ENCODE results near the gene BLOC1S3. TPM values are rescaled to one million over a fixed set of nuclear protein-coding genes. Genes with fewer than 3 reads are reported as not detected.

Gene BLOC1S3
- total RNA-seq, result 7.7 and 7.8 TPM in 2 replicates

GRCh38 chr19:45178262-45179071 is at the start of gene BLOC1S3:
Gene BLOC1S3, plus strand, starts transcription at chr19:45178784. Its CDS starts 513 bp downstream, at chr19:45179297.

GRCh38 chr19:45160870-45161737 is 17.5 kb upstream of the BLOC1S3 start, which contains the start of gene NKPD1:
Gene NKPD1, minus strand, starts transcription at chr19:45160982. Its CDS starts 832 bp downstream, at chr19:45160150.

DNA sequence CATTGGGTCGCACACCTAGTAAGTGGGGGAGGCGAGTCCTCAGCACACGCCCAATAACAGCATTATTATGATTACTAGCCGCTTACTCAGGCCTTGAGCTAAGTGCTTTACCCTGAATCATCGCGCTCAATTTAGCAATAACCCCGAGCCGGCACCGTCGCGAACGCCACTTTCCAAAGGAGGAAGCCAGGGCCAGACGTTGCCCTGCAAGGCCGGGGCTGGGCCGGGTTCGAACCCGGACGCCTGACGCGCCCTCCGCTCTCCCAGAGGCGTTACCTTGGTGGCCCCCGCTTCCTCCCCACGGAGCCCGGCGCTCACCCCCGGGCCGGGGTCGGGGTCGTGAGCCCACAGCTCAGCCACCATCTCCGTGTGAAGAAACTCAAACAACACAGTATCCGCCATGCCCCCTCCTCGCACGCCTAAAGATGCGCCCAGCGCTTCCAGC is 745 bp upstream of the BLOC1S3 start, which contains the start of gene TRAPPC6A:
TSS of gene TRAPPC6A (minus strand) at position 421 of the 445 bp plus-strand sequence. CDS start at position 402, 19 bp downstream.

Other genes with a start within 250 kb of the BLOC1S3 start
- gene APOC4, start 236.5 kb upstream of the BLOC1S3 start, total RNA-seq, result not detected in 2 replicates
- gene APOC2, start 232.7 kb upstream of the BLOC1S3 start, total RNA-seq, result not detected in 2 replicates
- gene CLPTM1, start 223.4 kb upstream of the BLOC1S3 start, total RNA-seq, result 34.9 and 42.5 TPM in 2 replicates
- gene RELB, start 177.3 kb upstream of the BLOC1S3 start, total RNA-seq, result 20.6 and 35.7 TPM in 2 replicates
- gene CLASRP, start 139.7 kb upstream of the BLOC1S3 start, total RNA-seq, result 30.8 and 54.7 TPM in 2 replicates
- 0.55 and 2.0 TPM in 2 replicates for gene ZNF296, start 102.3 kb upstream of the BLOC1S3 start, total RNA-seq
- 29.5 and 36.8 TPM in 2 replicates for gene GEMIN7, start 99.5 kb upstream of the BLOC1S3 start, total RNA-seq
- 28.1 and 30.3 TPM in 2 replicates for gene PPP1R37, start 85.6 kb upstream of the BLOC1S3 start, total RNA-seq
- 1.1 and 2.1 TPM in 2 replicates for gene NKPD1, start 17.8 kb upstream of the BLOC1S3 start, total RNA-seq
- gene TRAPPC6A, start 547 bp upstream of the BLOC1S3 start, total RNA-seq, result 9.0 and 13.2 TPM in 2 replicates
- 0.38 and 2.0 TPM in 2 replicates for gene EXOC3L2, start 66.6 kb downstream of the BLOC1S3 start, total RNA-seq
- 19.8 and 21.3 TPM in 2 replicates for gene MARK4, start 72.5 kb downstream of the BLOC1S3 start, total RNA-seq
- gene CKM, start 144.1 kb downstream of the BLOC1S3 start, total RNA-seq, result not detected in 2 replicates
- gene KLC3, start 162.0 kb downstream of the BLOC1S3 start, total RNA-seq, result 49.6 and 69.6 TPM in 2 replicates
- gene ERCC2, start 191.8 kb downstream of the BLOC1S3 start, total RNA-seq, result 12.9 and 18.0 TPM in 2 replicates
- gene PPP1R13L, start 226.3 kb downstream of the BLOC1S3 start, total RNA-seq, result 93.5 and 112 TPM in 2 replicates
- gene POLR1G, start 227.9 kb downstream of the BLOC1S3 start, total RNA-seq, result 10.3 and 17.2 TPM in 2 replicates
- gene ERCC1, start 245.1 kb downstream of the BLOC1S3 start, total RNA-seq, result 209 and 217 TPM in 2 replicates

Measured in hair follicular keratinocyte (primary cell).